Measurements from ENCODE around the gene DDR2. TPM values are rescaled to one million over a fixed set of nuclear protein-coding genes. Genes with fewer than 3 reads are reported as not detected.

DDR2 gene
- polyA plus RNA-seq, 1 of the 3 experiments (the other 2 are of a cell fraction) = 34.0 TPM

- ChIA-PET POLR2A (no interaction called here), CTCF (interaction anchor here (1.3 kb wide), 1 partner anchor 178 kb away, joined by 3 read pairs; no protein-coding TSS in a partner anchor)
- peaks cover 15 to 36% of the 10 kb centered on the region in 2 experiments for H3K36me3 ChIP-seq (replicated peaks in 1 of 2; ENCODE audit: control insufficient read depth in 1 of 2, insufficient read depth in 2 of 2, low read length in 1 of 2)
- H3K4me1 ChIP-seq (ENCODE audit: control insufficient read depth in 1 of 2, insufficient read depth in 2 of 2, low read depth in 1 of 2, low read length in 1 of 2) = peaks cover 0 to 31% of the 10 kb centered on the region in 2 experiments; a peak in 1 of 4 replicates
- H3K9ac ChIP-seq = no peak overlapping the region
- H3K4me2 ChIP-seq = no peak overlapping the region
- peaks cover 100% of the 10 kb centered on the region for H3K79me2 ChIP-seq (ENCODE audit: insufficient read depth)
- no peaks in the 10 kb centered on the region for H3K27me3 ChIP-seq (ENCODE audit: insufficient read depth)
- H3K4me3 ChIP-seq (ENCODE audit: low read depth in 2 of 2, low read length in 1 of 2) = no peak overlapping the region
- H3K9me2 ChIP-seq = no peaks in the 10 kb centered on the region
- peaks cover 98% of the 10 kb centered on the region for H4K20me1 ChIP-seq (ENCODE audit: insufficient read depth)
- no peaks in the 10 kb centered on the region for H3K9me3 ChIP-seq
- 96% methylated on average over 3 of the region's 3 CpGs for WGBS (ENCODE audit: low lambda C conversion rate)
- TF ChIP-seq YY1 (IDR thresholded peaks at IDR 0.05; ENCODE audit: low read depth) (no peak), FOXM1 (IDR thresholded peaks at IDR 0.05; ENCODE audit: low read depth) (no peak), USF2 (IDR thresholded peaks at IDR 0.05; ENCODE audit: borderline replicate concordance, low read depth, low read length) (no peak), NFIC (IDR thresholded peaks at IDR 0.05; ENCODE audit: borderline replicate concordance) (no peak), TCF12 (IDR thresholded peaks at IDR 0.05) (no peak), PBX3 (IDR thresholded peaks at IDR 0.05) (no peak), ELF1 (IDR thresholded peaks at IDR 0.05) (no peak), RAD21 (IDR thresholded peaks at IDR 0.05; ENCODE audit: low read length) (no peak)
- TF ChIP-seq, protein P1, sequence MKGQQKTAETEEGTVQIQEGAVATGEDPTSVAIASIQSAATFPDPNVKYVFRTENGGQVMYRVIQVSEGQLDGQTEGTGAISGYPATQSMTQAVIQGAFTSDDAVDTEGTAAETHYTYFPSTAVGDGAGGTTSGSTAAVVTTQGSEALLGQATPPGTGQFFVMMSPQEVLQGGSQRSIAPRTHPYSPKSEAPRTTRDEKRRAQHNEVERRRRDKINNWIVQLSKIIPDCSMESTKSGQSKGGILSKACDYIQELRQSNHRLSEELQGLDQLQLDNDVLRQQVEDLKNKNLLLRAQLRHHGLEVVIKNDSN (IDR thresholded peaks at IDR 0.05; ENCODE audit: borderline replicate concordance, low read depth) = no peak
- peak overlapping the region in 1 of 2 experiments; percentile 12; a peak in 1 of 4 replicates for H3K27ac ChIP-seq (ENCODE audit: low read depth in 2 of 2, low read length in 1 of 2)
- H2AFZ ChIP-seq (ENCODE audit: low read depth) = no peak overlapping the region
- peaks cover 3% of the 10 kb centered on the region for H3F3A ChIP-seq (replicated peaks; ENCODE audit: insufficient read depth)
- no peak for DNase-seq
Observed at GRCh38 chr1:162644986-162645314, 12.7 kb downstream of the DDR2 start.

GRCh38 chr1:162645666-162646065 lies 13.4 kb downstream of the DDR2 start:
- H3K27ac ChIP-seq (ENCODE audit: low read depth in 2 of 2, low read length in 1 of 2) = no peak overlapping the region
- H3K27me3 ChIP-seq (ENCODE audit: insufficient read depth) = no peaks in the 10 kb centered on the region
- H4K20me1 ChIP-seq (ENCODE audit: insufficient read depth) = peaks cover 97% of the 10 kb centered on the region
- POLR2A ChIA-PET = no interaction called here
- H2AFZ ChIP-seq (ENCODE audit: low read depth) = no peak overlapping the region
- no peak overlapping the region for H3K4me3 ChIP-seq (ENCODE audit: low read depth in 2 of 2, low read length in 1 of 2)
- DNase-seq = no peak
- no peak for TF ChIP-seq TCF12 (IDR thresholded peaks at IDR 0.05)
- TF ChIP-seq, protein P1 (IDR thresholded peaks at IDR 0.05; ENCODE audit: borderline replicate concordance, low read depth) = no peak
- no peak for TF ChIP-seq MXI1 (IDR thresholded peaks at IDR 0.05; ENCODE audit: low read depth, low read length)
- TF ChIP-seq TAF1 (IDR thresholded peaks at IDR 0.05; ENCODE audit: borderline replicate concordance, low read depth, low read length) = no peak
- no peak for TF ChIP-seq MEF2A (IDR thresholded peaks at IDR 0.05; ENCODE audit: borderline replicate concordance, low read depth)
- TF ChIP-seq ELF1 (IDR thresholded peaks at IDR 0.05) = no peak
- no peak for TF ChIP-seq USF2 (IDR thresholded peaks at IDR 0.05; ENCODE audit: borderline replicate concordance, low read depth, low read length)
- no peak for TF ChIP-seq EZH2phosphoT487 (IDR thresholded peaks at IDR 0.05; ENCODE audit: borderline replicate concordance, low read depth)
- TF ChIP-seq FOXJ3 (CRISPR knock-in tag; IDR thresholded peaks at IDR 0.05) = no peak
- TF ChIP-seq, protein P2, sequence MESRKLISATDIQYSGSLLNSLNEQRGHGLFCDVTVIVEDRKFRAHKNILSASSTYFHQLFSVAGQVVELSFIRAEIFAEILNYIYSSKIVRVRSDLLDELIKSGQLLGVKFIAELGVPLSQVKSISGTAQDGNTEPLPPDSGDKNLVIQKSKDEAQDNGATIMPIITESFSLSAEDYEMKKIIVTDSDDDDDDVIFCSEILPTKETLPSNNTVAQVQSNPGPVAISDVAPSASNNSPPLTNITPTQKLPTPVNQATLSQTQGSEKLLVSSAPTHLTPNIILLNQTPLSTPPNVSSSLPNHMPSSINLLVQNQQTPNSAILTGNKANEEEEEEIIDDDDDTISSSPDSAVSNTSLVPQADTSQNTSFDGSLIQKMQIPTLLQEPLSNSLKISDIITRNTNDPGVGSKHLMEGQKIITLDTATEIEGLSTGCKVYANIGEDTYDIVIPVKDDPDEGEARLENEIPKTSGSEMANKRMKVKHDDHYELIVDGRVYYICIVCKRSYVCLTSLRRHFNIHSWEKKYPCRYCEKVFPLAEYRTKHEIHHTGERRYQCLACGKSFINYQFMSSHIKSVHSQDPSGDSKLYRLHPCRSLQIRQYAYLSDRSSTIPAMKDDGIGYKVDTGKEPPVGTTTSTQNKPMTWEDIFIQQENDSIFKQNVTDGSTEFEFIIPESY (IDR thresholded peaks at IDR 0.05; ENCODE audit: borderline replicate concordance, low read depth) = no peak
- TF ChIP-seq FOXM1 (IDR thresholded peaks at IDR 0.05; ENCODE audit: low read depth) = no peak
- no peak for TF ChIP-seq POLR2AphosphoS5 (IDR thresholded peaks at IDR 0.05; ENCODE audit: low read depth, low read length)
- TF ChIP-seq NRF1 (IDR thresholded peaks at IDR 0.05; ENCODE audit: low read depth, low read length) = no peak
- TF ChIP-seq RAD21 (IDR thresholded peaks at IDR 0.05; ENCODE audit: low read length) = no peak
- H3K9ac ChIP-seq = no peak overlapping the region
- CTCF ChIA-PET = no interaction called here
- no peak overlapping the region for H3K4me2 ChIP-seq
- H3K79me2 ChIP-seq (ENCODE audit: insufficient read depth) = peaks cover 100% of the 10 kb centered on the region
- H3K36me3 ChIP-seq (replicated peaks in 1 of 2; ENCODE audit: control insufficient read depth in 1 of 2, insufficient read depth in 2 of 2, low read length in 1 of 2) = peaks cover 15 to 30% of the 10 kb centered on the region in 2 experiments
- peaks cover 0 to 31% of the 10 kb centered on the region in 2 experiments; a peak in 1 of 4 replicates for H3K4me1 ChIP-seq (ENCODE audit: control insufficient read depth in 1 of 2, insufficient read depth in 2 of 2, low read depth in 1 of 2, low read length in 1 of 2)
- H3K9me2 ChIP-seq = no peaks in the 10 kb centered on the region
- 84% methylated on average over 4 of the region's 4 CpGs for WGBS (ENCODE audit: low lambda C conversion rate)
- peaks cover 4% of the 10 kb centered on the region for H3F3A ChIP-seq (replicated peaks; ENCODE audit: insufficient read depth)
- H3K9me3 ChIP-seq = no peaks in the 10 kb centered on the region
